HL-60 (cell line): ENCODE results near the gene CTU1.

Experiments
- CTCF ChIP-seq: IDR thresholded peaks from one replicate; pipeline ENCODE4 v1.5.1; 2011; ENCODE audit warnings: low read length, control low read depth, inconsistent platforms; ENCODE audit not compliant: insufficient read depth
- GABPA ChIP-seq: IDR thresholded peaks from 2 replicates; pipeline ENCODE4 v1.6.1; 2012; ENCODE audit warnings: low read depth
- POLR2AphosphoS5 ChIP-seq: IDR thresholded peaks from 2 replicates; pipeline ENCODE4 v1.6.1; 2012; ENCODE audit warnings: low read depth
- SPI1 ChIP-seq: IDR thresholded peaks from 2 replicates; pipeline ENCODE4 v1.6.1; 2012; ENCODE audit warnings: low read depth, mild to moderate bottlenecking, borderline replicate concordance
- TF ChIP-seq, protein P1 (sequence below): IDR thresholded peaks from 2 replicates; pipeline ENCODE4 v1.6.1; 2012; ENCODE audit warnings: low read depth; ENCODE audit not compliant: insufficient replicate concordance

GRCh38 chr19:51082611-51083010 is 25.6 kb downstream of the CTU1 start, which contains the start of gene KLK14:
- TF ChIP-seq CTCF (no peak), POLR2AphosphoS5 (no peak), SPI1 (no peak), GABPA (no peak)
- TF ChIP-seq, protein P1, sequence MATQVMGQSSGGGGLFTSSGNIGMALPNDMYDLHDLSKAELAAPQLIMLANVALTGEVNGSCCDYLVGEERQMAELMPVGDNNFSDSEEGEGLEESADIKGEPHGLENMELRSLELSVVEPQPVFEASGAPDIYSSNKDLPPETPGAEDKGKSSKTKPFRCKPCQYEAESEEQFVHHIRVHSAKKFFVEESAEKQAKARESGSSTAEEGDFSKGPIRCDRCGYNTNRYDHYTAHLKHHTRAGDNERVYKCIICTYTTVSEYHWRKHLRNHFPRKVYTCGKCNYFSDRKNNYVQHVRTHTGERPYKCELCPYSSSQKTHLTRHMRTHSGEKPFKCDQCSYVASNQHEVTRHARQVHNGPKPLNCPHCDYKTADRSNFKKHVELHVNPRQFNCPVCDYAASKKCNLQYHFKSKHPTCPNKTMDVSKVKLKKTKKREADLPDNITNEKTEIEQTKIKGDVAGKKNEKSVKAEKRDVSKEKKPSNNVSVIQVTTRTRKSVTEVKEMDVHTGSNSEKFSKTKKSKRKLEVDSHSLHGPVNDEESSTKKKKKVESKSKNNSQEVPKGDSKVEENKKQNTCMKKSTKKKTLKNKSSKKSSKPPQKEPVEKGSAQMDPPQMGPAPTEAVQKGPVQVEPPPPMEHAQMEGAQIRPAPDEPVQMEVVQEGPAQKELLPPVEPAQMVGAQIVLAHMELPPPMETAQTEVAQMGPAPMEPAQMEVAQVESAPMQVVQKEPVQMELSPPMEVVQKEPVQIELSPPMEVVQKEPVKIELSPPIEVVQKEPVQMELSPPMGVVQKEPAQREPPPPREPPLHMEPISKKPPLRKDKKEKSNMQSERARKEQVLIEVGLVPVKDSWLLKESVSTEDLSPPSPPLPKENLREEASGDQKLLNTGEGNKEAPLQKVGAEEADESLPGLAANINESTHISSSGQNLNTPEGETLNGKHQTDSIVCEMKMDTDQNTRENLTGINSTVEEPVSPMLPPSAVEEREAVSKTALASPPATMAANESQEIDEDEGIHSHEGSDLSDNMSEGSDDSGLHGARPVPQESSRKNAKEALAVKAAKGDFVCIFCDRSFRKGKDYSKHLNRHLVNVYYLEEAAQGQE, result no peak
